ENCODE data around the gene SMAD6. TPM values are rescaled to one million over a fixed set of nuclear protein-coding genes. Genes with fewer than 3 reads are reported as not detected.
"Not testable (repeated sequence)": the region's sequence is repeated elsewhere in the genome, so short reads cannot be mapped to it uniquely, and the experiment has no call there.

Gene SMAD6
- total RNA-seq, 2 experiments from 2014 or later: 0.07 to 0.24 TPM

GRCh38 chr15:66680502-66680901 is 21.5 kb upstream of the SMAD6 start:
- Mint-ChIP-seq H3K27me3 (no peaks in the 10 kb centered on the region), H3K4me1 (ENCODE audit: low read depth) (peaks cover 1% of the 10 kb centered on the region), H3K4me3 (no peak overlapping the region), H3K36me3 (no peaks in the 10 kb centered on the region), H3K9me3 (peaks cover 3% of the 10 kb centered on the region), H3K27ac (no peak overlapping the region)
- CTCF ChIA-PET: interaction anchor here (0.7 kb wide), 1 partner anchor 88 kb away, joined by 3 read pairs; no protein-coding TSS in a partner anchor
- no peak for DNase-seq
- POLR2A ChIA-PET: no interaction called here
- intact Hi-C loops (cut with micrococcal nuclease): no loop called here

GRCh38 chr15:66681395-66681794 is 20.6 kb upstream of the SMAD6 start:
- Mint-ChIP-seq H3K9me3 (peaks cover 3% of the 10 kb centered on the region), H3K4me3 (no peak overlapping the region), H3K36me3 (no peaks in the 10 kb centered on the region), H3K27me3 (no peaks in the 10 kb centered on the region), H3K4me1 (ENCODE audit: low read depth) (no peaks in the 10 kb centered on the region), H3K27ac (no peak overlapping the region)
- ChIA-PET CTCF (no interaction called here), POLR2A (no interaction called here)
- DNase-seq: no peak
- intact Hi-C loops (cut with micrococcal nuclease): no loop called here

- CTCF ChIA-PET: no interaction called here
- Mint-ChIP-seq H3K4me1 (ENCODE audit: low read depth) (no peaks in the 10 kb centered on the region), H3K36me3 (no peaks in the 10 kb centered on the region), H3K4me3 (no peak overlapping the region), H3K27ac (no peak overlapping the region), H3K9me3 (peaks cover 3% of the 10 kb centered on the region), H3K27me3 (no peaks in the 10 kb centered on the region)
- DNase-seq: no peak
- intact Hi-C loops (cut with micrococcal nuclease): no loop called here
- POLR2A ChIA-PET: no interaction called here
These were observed 19.8 kb upstream of the SMAD6 start for GRCh38 chr15:66682246-66682645.

- Mint-ChIP-seq H3K27ac (no peak overlapping the region), H3K9me3 (peaks cover 3% of the 10 kb centered on the region), H3K4me3 (no peak overlapping the region), H3K4me1 (ENCODE audit: low read depth) (no peaks in the 10 kb centered on the region), H3K36me3 (no peaks in the 10 kb centered on the region), H3K27me3 (no peaks in the 10 kb centered on the region)
- ChIA-PET POLR2A (no interaction called here), CTCF (no interaction called here)
- DNase-seq: no peak
- intact Hi-C loops (cut with micrococcal nuclease): no loop called here
These were observed 19.2 kb upstream of the SMAD6 start for GRCh38 chr15:66682865-66683264.

- H3K36me3 Mint-ChIP-seq: no peaks in the 10 kb centered on the region
- POLR2A ChIA-PET: no interaction called here
- H3K4me1 Mint-ChIP-seq (ENCODE audit: low read depth): no peaks in the 10 kb centered on the region
- CTCF ChIA-PET: interaction anchor here (1.0 to 1.3 kb wide), 2 partner anchors 71 to 167 kb away, joined by 3 read pairs; no protein-coding TSS in a partner anchor
- H3K9me3 Mint-ChIP-seq: peaks cover 3% of the 10 kb centered on the region
- no peak overlapping the region for H3K27ac Mint-ChIP-seq
- no peaks in the 10 kb centered on the region for H3K27me3 Mint-ChIP-seq
- intact Hi-C loops (cut with micrococcal nuclease): no loop called here
- H3K4me3 Mint-ChIP-seq: no peak overlapping the region
- DNase-seq: no peak
These were observed 17.8 kb upstream of the SMAD6 start for GRCh38 chr15:66684136-66684681.

- DNase-seq: no peak
- no peaks in the 10 kb centered on the region for H3K4me1 Mint-ChIP-seq (ENCODE audit: low read depth)
- ChIA-PET CTCF (interaction anchor here (2.0 kb wide), 1 partner anchor 165 kb away, joined by 6 read pairs; no protein-coding TSS in a partner anchor), POLR2A (no interaction called here)
- H3K36me3 Mint-ChIP-seq: no peaks in the 10 kb centered on the region
- H3K4me3 Mint-ChIP-seq: no peak overlapping the region
- no peaks in the 10 kb centered on the region for H3K27me3 Mint-ChIP-seq
- H3K27ac Mint-ChIP-seq: no peak overlapping the region
- intact Hi-C loops (cut with micrococcal nuclease): no loop called here
- peaks cover 3% of the 10 kb centered on the region for H3K9me3 Mint-ChIP-seq
These were observed 16.3 kb upstream of the SMAD6 start for GRCh38 chr15:66685638-66686150.

GRCh38 chr15:66690912-66691311 is 11.1 kb upstream of the SMAD6 start:
- intact Hi-C loops (cut with micrococcal nuclease); H3K27ac Mint-ChIP-seq; H3K36me3 Mint-ChIP-seq; H3K9me3 Mint-ChIP-seq; DNase-seq; POLR2A ChIA-PET; H3K27me3 Mint-ChIP-seq; H3K4me3 Mint-ChIP-seq; H3K4me1 Mint-ChIP-seq (ENCODE audit: low read depth); CTCF ChIA-PET: not testable (repeated sequence)

- Mint-ChIP-seq H3K4me3 (no peak overlapping the region), H3K27me3 (no peaks in the 10 kb centered on the region), H3K4me1 (ENCODE audit: low read depth) (peaks cover 6% of the 10 kb centered on the region), H3K27ac (no peak overlapping the region), H3K9me3 (no peaks in the 10 kb centered on the region), H3K36me3 (no peaks in the 10 kb centered on the region)
- ChIA-PET POLR2A (no interaction called here), CTCF (interaction anchor here (1.0 kb wide), 1 partner anchor 14 kb away, joined by 3 read pairs; no protein-coding TSS in a partner anchor)
- no peak for DNase-seq
- intact Hi-C loops (cut with micrococcal nuclease): no loop called here
These were observed 10.3 kb upstream of the SMAD6 start for GRCh38 chr15:66691727-66692126.

- POLR2A ChIA-PET: no interaction called here
- CTCF ChIA-PET: interaction anchor here (1.0 kb wide), 1 partner anchor 13 kb away, joined by 3 read pairs; no protein-coding TSS in a partner anchor
- Mint-ChIP-seq H3K4me3 (no peak overlapping the region), H3K4me1 (ENCODE audit: low read depth) (peaks cover 6% of the 10 kb centered on the region), H3K27me3 (no peaks in the 10 kb centered on the region), H3K27ac (no peak overlapping the region), H3K36me3 (no peaks in the 10 kb centered on the region), H3K9me3 (no peaks in the 10 kb centered on the region)
- DNase-seq: no peak
- intact Hi-C loops (cut with micrococcal nuclease): no loop called here
These were observed 9.6 kb upstream of the SMAD6 start for GRCh38 chr15:66692391-66692790.

- ChIA-PET CTCF (interaction anchor here (1.4 kb wide), 1 partner anchor 74 kb away, joined by 3 read pairs; no protein-coding TSS in a partner anchor), POLR2A (no interaction called here)
- no peaks in the 10 kb centered on the region for H3K9me3 Mint-ChIP-seq
- H3K27me3 Mint-ChIP-seq: no peaks in the 10 kb centered on the region
- H3K4me1 Mint-ChIP-seq (ENCODE audit: low read depth): peaks cover 6% of the 10 kb centered on the region
- DNase-seq: peak; percentile 48
- peak overlapping the region; percentile 36 for H3K27ac Mint-ChIP-seq
- no peak overlapping the region for H3K4me3 Mint-ChIP-seq
- H3K36me3 Mint-ChIP-seq: no peaks in the 10 kb centered on the region
- intact Hi-C loops (cut with micrococcal nuclease): no loop called here
These were observed 9.0 kb upstream of the SMAD6 start for GRCh38 chr15:66692808-66693596.

- no peak for DNase-seq
- Mint-ChIP-seq H3K27me3 (no peaks in the 10 kb centered on the region), H3K4me1 (ENCODE audit: low read depth) (peaks cover 14% of the 10 kb centered on the region), H3K27ac (no peak overlapping the region), H3K9me3 (no peaks in the 10 kb centered on the region), H3K36me3 (no peaks in the 10 kb centered on the region), H3K4me3 (no peak overlapping the region)
- CTCF ChIA-PET: no interaction called here
- POLR2A ChIA-PET: no interaction called here
- intact Hi-C loops (cut with micrococcal nuclease): no loop called here
These were observed 5.3 kb upstream of the SMAD6 start for GRCh38 chr15:66696770-66697169.

- ChIA-PET CTCF (interaction anchor here (1.0 kb wide), 1 partner anchor 80 kb away, joined by 4 read pairs; no protein-coding TSS in a partner anchor), POLR2A (no interaction called here)
- peaks cover 14% of the 10 kb centered on the region for H3K4me1 Mint-ChIP-seq (ENCODE audit: low read depth)
- no peak overlapping the region for H3K27ac Mint-ChIP-seq
- no peak overlapping the region for H3K4me3 Mint-ChIP-seq
- H3K27me3 Mint-ChIP-seq: peaks cover 5% of the 10 kb centered on the region
- intact Hi-C loops (cut with micrococcal nuclease): no loop called here
- no peaks in the 10 kb centered on the region for H3K36me3 Mint-ChIP-seq
- H3K9me3 Mint-ChIP-seq: no peaks in the 10 kb centered on the region
- DNase-seq: peak; percentile 30
These were observed 3.6 kb upstream of the SMAD6 start for GRCh38 chr15:66698318-66698961.
